Measurements from ENCODE around the gene ASNSD1. TPM values are rescaled to one million over a fixed set of nuclear protein-coding genes. Genes with fewer than 3 reads are reported as not detected.

Gene ASNSD1
- total RNA-seq, 1 experiment from 2014 or later, result 48.5 TPM

DNA sequence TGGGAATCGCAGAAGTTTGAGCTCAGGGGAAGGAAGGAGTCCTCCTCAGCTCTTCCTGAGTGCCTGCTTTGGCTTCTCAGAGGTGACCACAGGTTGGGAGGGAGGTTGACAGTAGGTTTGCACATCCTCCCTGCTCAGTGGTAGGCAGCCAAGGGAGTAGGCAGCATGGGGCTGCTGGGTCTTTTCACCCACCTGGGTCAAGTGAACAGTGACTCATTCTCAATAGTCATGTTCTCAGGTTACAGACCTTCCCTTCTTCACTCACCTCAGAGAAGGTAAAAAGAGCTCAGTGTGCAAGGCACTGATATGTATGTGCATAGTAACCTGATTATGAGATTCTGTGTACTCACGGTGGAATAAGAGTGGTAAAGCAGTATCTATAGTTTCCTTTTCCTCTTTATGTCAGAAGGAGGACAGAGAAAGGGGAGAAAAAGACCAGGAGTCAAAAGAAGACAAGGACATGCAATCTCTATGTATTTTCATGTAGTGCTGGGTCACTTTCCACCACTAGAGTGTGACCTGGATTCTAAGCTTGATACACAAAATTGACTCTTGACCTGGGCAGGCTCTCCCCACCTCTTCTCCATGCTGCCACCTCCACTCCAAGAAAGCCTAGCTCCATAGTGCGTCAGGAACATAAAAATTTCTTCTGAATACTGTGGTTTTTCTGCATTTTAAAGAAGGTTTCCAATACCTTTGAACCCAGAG lies 36.5 kb upstream of the ASNSD1 start:
- no peaks in the 10 kb centered on the region for H3K27me3 Mint-ChIP-seq (ENCODE audit: low read depth)
- DNase-seq, result no peak
- no peak overlapping the region for H4K5ac ChIP-seq (ENCODE audit: insufficient read length, low read depth, low read length)
- H3T11ph ChIP-seq (ENCODE audit: low read length), result no peak overlapping the region
- no peak overlapping the region for H3K4ac ChIP-seq (ENCODE audit: low read depth, low read length)
- H4K8ac ChIP-seq (replicated peaks; ENCODE audit: insufficient read length, low read depth, low read length), result no peak overlapping the region
- H3K27me3 ChIP-seq (ENCODE audit: insufficient read depth, low read length), result no peaks in the 10 kb centered on the region
- no peak overlapping the region for H3K56ac ChIP-seq (ENCODE audit: insufficient read length, low read depth, low read length)
- H3K4me1 ChIP-seq (ENCODE audit: insufficient read depth, low read length), result peaks cover 4% of the 10 kb centered on the region
- no peak overlapping the region for H3K4me3 Mint-ChIP-seq
- no peaks in the 10 kb centered on the region for H3K9me3 ChIP-seq (ENCODE audit: control insufficient read depth, low read depth, low read length)
- no peak overlapping the region for H3K18ac ChIP-seq (ENCODE audit: insufficient read length, low read depth, low read length)
- H3K9me3 Mint-ChIP-seq, result no peaks in the 10 kb centered on the region
- no peak overlapping the region for H3K9ac ChIP-seq (ENCODE audit: extremely low read depth, insufficient read length, low read length)
- no peak overlapping the region for H2AFZ ChIP-seq (ENCODE audit: low read length)
- no peaks in the 10 kb centered on the region for H3K79me2 ChIP-seq (ENCODE audit: insufficient read depth, low read length)
- TF ChIP-seq, protein P1, sequence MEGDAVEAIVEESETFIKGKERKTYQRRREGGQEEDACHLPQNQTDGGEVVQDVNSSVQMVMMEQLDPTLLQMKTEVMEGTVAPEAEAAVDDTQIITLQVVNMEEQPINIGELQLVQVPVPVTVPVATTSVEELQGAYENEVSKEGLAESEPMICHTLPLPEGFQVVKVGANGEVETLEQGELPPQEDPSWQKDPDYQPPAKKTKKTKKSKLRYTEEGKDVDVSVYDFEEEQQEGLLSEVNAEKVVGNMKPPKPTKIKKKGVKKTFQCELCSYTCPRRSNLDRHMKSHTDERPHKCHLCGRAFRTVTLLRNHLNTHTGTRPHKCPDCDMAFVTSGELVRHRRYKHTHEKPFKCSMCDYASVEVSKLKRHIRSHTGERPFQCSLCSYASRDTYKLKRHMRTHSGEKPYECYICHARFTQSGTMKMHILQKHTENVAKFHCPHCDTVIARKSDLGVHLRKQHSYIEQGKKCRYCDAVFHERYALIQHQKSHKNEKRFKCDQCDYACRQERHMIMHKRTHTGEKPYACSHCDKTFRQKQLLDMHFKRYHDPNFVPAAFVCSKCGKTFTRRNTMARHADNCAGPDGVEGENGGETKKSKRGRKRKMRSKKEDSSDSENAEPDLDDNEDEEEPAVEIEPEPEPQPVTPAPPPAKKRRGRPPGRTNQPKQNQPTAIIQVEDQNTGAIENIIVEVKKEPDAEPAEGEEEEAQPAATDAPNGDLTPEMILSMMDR (conservative IDR thresholded peaks at IDR 0.05), result no peak
- no peak overlapping the region for H3K4me2 ChIP-seq (ENCODE audit: insufficient read depth, insufficient read length, low read length)
- no peak overlapping the region for H2BK120ac ChIP-seq (ENCODE audit: low read depth, low read length, poor library complexity, severe bottlenecking)
- no peak overlapping the region for H4K91ac ChIP-seq (ENCODE audit: insufficient read length, low read depth, low read length)
- no peak overlapping the region for H3K14ac ChIP-seq (ENCODE audit: insufficient read depth, low read length)
- H3K79me1 ChIP-seq (ENCODE audit: insufficient read depth, low read depth, low read length, poor library complexity, severe bottlenecking), result no peaks in the 10 kb centered on the region
- no peak overlapping the region for H3K27ac Mint-ChIP-seq
- peaks cover 9 to 12% of the 10 kb centered on the region in 2 experiments for H3K4me1 Mint-ChIP-seq
- H2AK5ac ChIP-seq (ENCODE audit: insufficient read length, low read length), result no peak overlapping the region
- H3K36me3 Mint-ChIP-seq (ENCODE audit: insufficient read depth in 1 of 3, low read depth in 3 of 3), result no peaks in the 10 kb centered on the region
- H3K23me2 ChIP-seq (ENCODE audit: insufficient read length, low read depth, low read length, poor library complexity, severe bottlenecking), result no peaks in the 10 kb centered on the region
- H4K20me1 ChIP-seq (ENCODE audit: control insufficient read depth, insufficient read depth, insufficient read length), result no peaks in the 10 kb centered on the region
- no peak overlapping the region for H2BK5ac ChIP-seq (ENCODE audit: insufficient read length, low read length)
- no peak overlapping the region for H2BK12ac ChIP-seq (ENCODE audit: insufficient read length, low read depth, low read length)
- H3K27ac ChIP-seq (ENCODE audit: insufficient read length, low read depth, low read length), result no peak overlapping the region
- H3K23ac ChIP-seq (ENCODE audit: insufficient read length, low read depth, low read length), result no peak overlapping the region
- no peak overlapping the region for H2BK20ac ChIP-seq (ENCODE audit: low read depth, low read length, poor library complexity, severe bottlenecking)
- no CpG with 5 or more reads among the region's 3 CpGs for WGBS (ENCODE audit: extremely low coverage, insufficient read length, low lambda C conversion rate)
- no peak overlapping the region for H2BK15ac ChIP-seq (ENCODE audit: low read depth, low read length)

All from H9 (cell line).